Left lung (tissue), 10 donors: Measurements from ENCODE around the gene TRMT11. TPM values are rescaled to one million over a fixed set of nuclear protein-coding genes. Genes with fewer than 3 reads are reported as not detected.
"Not testable (repeated sequence)": the region's sequence is repeated elsewhere in the genome, so short reads cannot be mapped to it uniquely, and the experiment has no call there.

Source experiments
- ATAC-seq: fragments of 200-7000 bp; cut with Tn5 transposase; one replicate; pipeline ENCODE4 v1.9.1; 2020; ENCODE audit warnings: moderate library complexity
- DNase-seq, 4 donors: peaks; one replicate each; pipeline ENCODE4 v3.0.0-alpha.2; 2013 to 2020
- H3K27ac ChIP-seq, 2 donors: fragments of 200-600 bp; sonication (generic) in 1 of 2; one replicate each; pipeline versions ENCODE4 v1.5.0 to v1.8.0; 2020 to 2021
- H3K27me3 ChIP-seq, 2 donors: fragments of 200-600 bp; sonication (generic) in 1 of 2; one replicate each; pipeline versions ENCODE4 v1.5.0 to v1.8.0; 2020 to 2021
- H3K36me3 ChIP-seq, 2 donors: fragments of 200-600 bp; sonication (generic) in 1 of 2; one replicate each; pipeline versions ENCODE4 v1.5.0 to v1.8.0; 2020 to 2021
- H3K4me1 ChIP-seq, 2 donors: fragments of 200-600 bp; one replicate each; pipeline ENCODE4 v1.8.0; 2021
- H3K4me3 ChIP-seq, 2 donors: fragments of 200-600 bp; sonication (generic) in 1 of 2; one replicate each; pipeline versions ENCODE4 v1.5.0 to v1.8.0; 2020 to 2021; ENCODE audit warnings: mild to moderate bottlenecking in 1 of 2
- H3K9me3 ChIP-seq, 2 donors: fragments of 200-600 bp; sonication (generic) in 1 of 2; one replicate each; pipeline versions ENCODE4 v1.5.0 to v1.8.0; 2020 to 2021
- intact Hi-C, 2 donors: fragments of 100-400 bp; cut with DNase I; formaldehyde crosslinking; loops; one replicate each; pipeline versions ENCODE4 v1.11.2 to v1.14.2; 2022
- polyA plus RNA-seq, 6 donors: library from polyadenylated mRNA; unstranded; fragments of 120-200 nt; gene quantifications; one replicate each; pipeline ENCODE4 v1.2.1, GENCODE V29; 2013; ENCODE audit not compliant: insufficient read length in 6 of 6
- total RNA-seq, 2 donors: library from RNA; stranded (reverse); fragmentation: NEBNext Ultra II Directional; extraction: Animal tissue kit (Norgen Biotek cat#: 25700); gene quantifications; one replicate each; pipeline ENCODE4 v1.2.1, GENCODE V29; 2021
- TF ChIP-seq, protein P1 (sequence below), 2 donors: fragments of 200-600 bp; sonication (generic) in 1 of 2; IDR thresholded peaks; one replicate each; pipeline versions ENCODE4 v1.5.0 to v1.8.0; 2021; ENCODE audit warnings: antibody characterized with exemption in 2 of 2
- donor health status: DM: no; HTN: yes; CAD: no.
- donor health status: DM: no; HTN: no; CAD: no.

TRMT11 gene
- total and polyA plus RNA-seq, 8 donors: 17.2 to 39.7 (median 27.6) TPM

DNA sequence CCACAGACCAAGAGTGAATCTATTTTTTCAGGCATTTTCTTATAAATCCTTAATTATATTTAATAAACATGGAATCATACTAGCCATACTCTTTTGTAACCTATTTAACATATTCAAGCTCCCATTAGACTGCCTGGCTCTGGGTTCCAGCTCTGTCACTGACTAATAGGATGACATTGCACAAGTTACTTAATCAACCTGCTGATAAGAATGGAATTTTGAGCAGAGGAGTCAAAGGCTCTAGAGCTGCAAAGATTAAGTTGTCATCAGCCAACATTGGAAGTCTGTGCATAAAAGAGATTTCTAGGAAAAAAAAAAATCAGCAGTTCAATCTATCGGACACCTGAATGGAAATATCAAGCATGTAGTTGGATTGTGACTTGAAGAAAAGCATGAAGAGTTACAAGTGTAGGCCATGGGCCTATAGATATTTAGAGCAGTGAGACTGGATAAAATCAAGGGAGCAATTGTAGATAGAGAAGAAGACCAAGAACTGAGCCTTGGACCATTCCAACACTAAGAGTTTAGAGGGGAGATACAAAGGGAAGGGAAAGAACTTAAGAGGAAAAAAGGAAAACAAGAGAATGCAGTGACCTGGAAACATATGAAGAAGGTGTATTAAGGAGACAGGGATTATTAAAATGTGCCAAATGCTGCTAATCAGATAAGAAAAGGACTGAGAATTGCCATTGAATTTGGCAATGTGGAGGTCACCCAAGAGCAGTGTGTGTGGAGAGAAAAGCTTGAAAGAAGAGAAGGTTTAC is 40.8 kb upstream of the TRMT11 start:
- Histone ChIP-seq H3K27ac (peak overlapping the region; percentile 68 to 75), H3K4me1 (peaks cover 14 to 61% of the 10 kb centered on the region in 2 donors), H3K27me3 (no peaks in the 10 kb centered on the region), H3K4me3 (no peak overlapping the region), H3K9me3 (no peaks in the 10 kb centered on the region), H3K36me3 (no peaks in the 10 kb centered on the region)
- TF ChIP-seq, protein P1, sequence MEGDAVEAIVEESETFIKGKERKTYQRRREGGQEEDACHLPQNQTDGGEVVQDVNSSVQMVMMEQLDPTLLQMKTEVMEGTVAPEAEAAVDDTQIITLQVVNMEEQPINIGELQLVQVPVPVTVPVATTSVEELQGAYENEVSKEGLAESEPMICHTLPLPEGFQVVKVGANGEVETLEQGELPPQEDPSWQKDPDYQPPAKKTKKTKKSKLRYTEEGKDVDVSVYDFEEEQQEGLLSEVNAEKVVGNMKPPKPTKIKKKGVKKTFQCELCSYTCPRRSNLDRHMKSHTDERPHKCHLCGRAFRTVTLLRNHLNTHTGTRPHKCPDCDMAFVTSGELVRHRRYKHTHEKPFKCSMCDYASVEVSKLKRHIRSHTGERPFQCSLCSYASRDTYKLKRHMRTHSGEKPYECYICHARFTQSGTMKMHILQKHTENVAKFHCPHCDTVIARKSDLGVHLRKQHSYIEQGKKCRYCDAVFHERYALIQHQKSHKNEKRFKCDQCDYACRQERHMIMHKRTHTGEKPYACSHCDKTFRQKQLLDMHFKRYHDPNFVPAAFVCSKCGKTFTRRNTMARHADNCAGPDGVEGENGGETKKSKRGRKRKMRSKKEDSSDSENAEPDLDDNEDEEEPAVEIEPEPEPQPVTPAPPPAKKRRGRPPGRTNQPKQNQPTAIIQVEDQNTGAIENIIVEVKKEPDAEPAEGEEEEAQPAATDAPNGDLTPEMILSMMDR (IDR thresholded peaks at IDR 0.05): no peak
- DNase-seq (no peak), ATAC-seq (peak; percentile 30)
- intact Hi-C loops: no loop called here

DNA sequence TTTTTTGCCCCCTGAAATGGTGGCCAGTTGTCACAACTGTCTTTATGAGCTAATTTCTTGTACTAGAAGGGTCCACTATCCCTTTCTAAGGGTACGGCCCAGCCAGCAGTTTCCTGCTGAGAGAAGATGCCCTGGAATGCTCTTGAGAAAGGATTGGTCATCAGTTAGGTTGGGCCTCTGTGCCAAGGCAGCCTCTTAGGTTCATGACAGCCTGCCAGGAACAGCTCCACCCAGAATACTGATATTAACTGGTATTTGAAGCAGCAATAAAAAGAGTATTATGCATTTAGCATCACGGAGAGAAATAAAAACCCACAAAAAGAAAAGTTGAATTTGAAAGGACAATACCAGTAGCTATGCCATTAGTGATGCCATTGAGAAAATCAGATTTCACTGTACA is 38.7 kb upstream of the TRMT11 start:
- peak in 2 of 4 donors; percentile 31 to 68 for DNase-seq
- Histone ChIP-seq H3K4me3 (no peak overlapping the region), H3K4me1 (peaks cover 12 to 58% of the 10 kb centered on the region in 2 donors), H3K36me3 (no peaks in the 10 kb centered on the region), H3K9me3 (no peaks in the 10 kb centered on the region), H3K27me3 (no peaks in the 10 kb centered on the region), H3K27ac (peak overlapping the region; percentile 68 to 75)
- ATAC-seq: peak; percentile 64
- intact Hi-C loops: no loop called here
- TF ChIP-seq, protein P1 (IDR thresholded peaks at IDR 0.05): no peak

DNA sequence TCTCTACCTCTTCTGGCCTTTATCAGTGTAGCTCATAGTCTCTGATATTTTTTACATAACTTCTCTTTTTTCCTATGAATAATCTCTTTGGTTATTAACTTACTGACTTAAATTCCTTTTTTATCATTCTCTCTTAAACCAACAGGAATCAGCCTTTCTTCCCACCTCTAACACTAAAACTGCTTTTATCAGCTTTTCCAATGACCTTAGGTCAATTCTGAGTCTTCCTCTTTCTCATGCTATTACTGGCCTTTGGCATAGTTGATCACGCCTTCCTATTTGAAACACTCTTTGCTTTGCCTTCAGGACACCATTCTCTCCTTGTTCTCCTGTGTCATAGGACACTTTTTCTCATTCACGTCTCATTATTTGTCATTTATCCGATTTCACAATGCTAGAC is 37.9 kb upstream of the TRMT11 start:
- intact Hi-C loops: no loop called here
- no peak for DNase-seq
- no peak for ATAC-seq
- Histone ChIP-seq H3K4me1 (peaks cover 12 to 52% of the 10 kb centered on the region in 2 donors), H3K4me3 (no peak overlapping the region), H3K9me3 (no peaks in the 10 kb centered on the region), H3K27ac (peak overlapping the region; percentile 68 to 69), H3K27me3 (no peaks in the 10 kb centered on the region), H3K36me3 (no peaks in the 10 kb centered on the region)
- TF ChIP-seq, protein P1 (IDR thresholded peaks at IDR 0.05): no peak

DNA sequence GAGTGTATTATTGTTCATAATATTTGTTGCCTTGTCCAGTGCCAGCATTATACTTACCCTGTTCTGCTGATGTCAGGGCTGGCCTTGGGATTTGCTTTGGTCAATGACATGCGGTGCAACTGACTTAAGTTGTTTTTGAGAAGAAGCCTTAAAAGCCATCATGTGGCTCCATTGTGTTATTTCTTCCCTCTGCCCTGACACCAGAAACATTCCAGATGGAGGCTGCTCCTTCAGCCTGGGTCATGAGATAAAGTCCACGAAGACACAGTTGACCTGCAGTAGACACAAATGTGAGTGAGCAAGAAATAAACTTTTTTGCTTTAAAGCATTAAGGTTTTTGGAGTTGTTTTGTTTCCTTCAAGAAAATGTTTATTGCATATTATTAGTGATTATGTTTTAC is 37.3 kb upstream of the TRMT11 start:
- TF ChIP-seq, protein P1 (IDR thresholded peaks at IDR 0.05): no peak
- no peak for DNase-seq

DNA sequence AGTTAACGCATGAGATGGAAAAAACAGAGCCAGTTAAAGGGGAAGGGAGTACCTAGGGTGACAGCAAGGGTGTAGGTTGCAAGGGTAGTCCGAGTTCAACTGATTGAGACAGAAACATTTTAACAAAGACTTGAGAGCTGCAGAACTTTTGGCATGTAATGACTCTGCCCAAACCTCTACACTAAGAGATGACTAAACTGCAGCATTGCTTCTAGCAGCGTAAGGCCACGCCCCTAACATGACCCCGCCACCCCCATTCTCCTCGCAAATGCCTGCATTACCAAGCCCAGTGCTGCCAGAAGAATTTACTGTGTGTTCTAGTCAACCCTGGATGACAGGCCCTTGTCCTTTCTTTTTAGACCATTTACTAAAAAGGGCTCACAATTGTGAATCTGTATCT is 36.0 kb upstream of the TRMT11 start:
- Histone ChIP-seq H3K4me3 (no peak overlapping the region), H3K27ac (no peak overlapping the region), H3K4me1 (peaks cover 5 to 33% of the 10 kb centered on the region in 2 donors), H3K27me3 (no peaks in the 10 kb centered on the region), H3K36me3 (no peaks in the 10 kb centered on the region), H3K9me3 (no peaks in the 10 kb centered on the region)
- no peak for DNase-seq
- intact Hi-C loops: no loop called here
- TF ChIP-seq, protein P1 (IDR thresholded peaks at IDR 0.05): no peak
- no peak for ATAC-seq

More for the DNA sequence above, 37.3 kb upstream of the TRMT11 start:
- Histone ChIP-seq H3K4me3 (no peak overlapping the region), H3K9me3 (no peaks in the 10 kb centered on the region), H3K36me3 (no peaks in the 10 kb centered on the region), H3K27me3 (no peaks in the 10 kb centered on the region), H3K27ac (no peak overlapping the region), H3K4me1 (peaks cover 12 to 46% of the 10 kb centered on the region in 2 donors)
- no peak for ATAC-seq
- intact Hi-C loops: no loop called here

DNA sequence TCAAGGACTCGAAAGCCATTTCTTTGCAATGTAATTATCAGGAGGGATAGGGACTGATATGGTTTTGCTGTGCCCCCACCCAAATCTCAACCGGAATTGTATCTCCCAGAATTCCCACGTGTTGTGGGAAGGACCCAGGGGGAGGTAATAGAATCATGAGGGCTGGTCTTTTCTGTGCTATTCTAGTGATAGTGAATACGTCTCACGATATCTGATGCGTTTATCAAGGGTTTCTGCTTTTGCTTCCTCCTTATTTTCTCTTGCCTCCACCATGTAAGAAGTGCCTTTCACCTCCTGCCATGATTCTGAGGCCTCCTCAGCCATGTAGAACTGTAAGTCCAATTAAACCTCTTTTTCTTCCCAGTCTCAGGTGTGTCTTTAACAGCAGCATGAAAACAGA is 35.6 kb upstream of the TRMT11 start:
- H3K4me3 ChIP-seq, DNase-seq, ATAC-seq, H3K27ac ChIP-seq, H3K9me3 ChIP-seq, intact Hi-C loops, H3K36me3 ChIP-seq, H3K27me3 ChIP-seq: not testable (repeated sequence)
- H3K4me1 ChIP-seq: peaks cover 4 to 29% of the 10 kb centered on the region in 2 donors
